A673 (cell line): ENCODE results near the gene SSBP3.

Experiments used
- EZH2 ChIP-seq: fragments of 200-600 bp; sonication (generic); IDR thresholded peaks from 2 replicates; pipeline ENCODE4 v1.6.1; 2017; ENCODE audit warnings: borderline replicate concordance, low read depth, mild to moderate bottlenecking, mixed read lengths, antibody characterized with exemption, low read length; ENCODE audit not compliant: poor library complexity, severe bottlenecking
- TF ChIP-seq, protein P1 (sequence below): fragments of 300-800, 200-600 bp; sonication (generic); conservative IDR thresholded peaks from 2 replicates; pipeline ENCODE4 v1.5.1; 2017; ENCODE audit warnings: low read depth, mild to moderate bottlenecking, antibody characterized with exemption, low read length, moderate library complexity, mixed read lengths

DNA sequence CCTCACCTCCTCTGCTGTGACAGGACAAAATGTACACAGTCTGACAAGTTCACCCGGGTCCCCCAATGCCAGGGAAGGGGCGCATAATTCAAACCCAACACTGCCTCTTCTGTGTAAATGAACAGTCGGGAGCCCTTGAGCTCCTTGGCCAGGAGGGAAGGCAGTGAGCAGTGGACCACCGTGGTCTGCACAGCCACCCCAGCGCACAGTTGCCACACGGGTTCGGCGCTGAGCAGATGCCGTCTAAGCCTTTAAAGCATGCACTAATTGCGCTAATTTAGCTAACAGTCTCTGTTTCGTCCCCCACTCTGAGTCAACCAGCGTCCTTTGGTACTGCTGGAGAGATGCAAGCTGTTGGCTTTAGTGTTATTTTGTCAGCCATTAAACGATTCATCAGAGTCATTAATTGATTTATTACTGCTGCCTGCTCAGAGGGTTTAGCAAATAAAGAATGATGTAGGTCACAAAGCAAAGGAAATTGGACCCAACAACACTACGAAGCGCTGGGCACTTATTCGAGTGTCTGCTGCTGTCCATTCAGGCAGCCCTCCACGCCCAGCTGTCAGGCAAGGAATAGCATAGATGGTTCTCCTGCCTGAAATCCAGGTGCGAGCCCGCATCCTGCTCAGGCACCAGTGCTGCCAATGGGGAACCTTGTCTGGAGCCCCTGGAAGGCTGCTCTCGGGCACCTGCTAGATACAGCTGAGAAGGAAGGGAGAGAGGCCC, 114.8 kb downstream of the SSBP3 start:
- TF ChIP-seq, protein P1, sequence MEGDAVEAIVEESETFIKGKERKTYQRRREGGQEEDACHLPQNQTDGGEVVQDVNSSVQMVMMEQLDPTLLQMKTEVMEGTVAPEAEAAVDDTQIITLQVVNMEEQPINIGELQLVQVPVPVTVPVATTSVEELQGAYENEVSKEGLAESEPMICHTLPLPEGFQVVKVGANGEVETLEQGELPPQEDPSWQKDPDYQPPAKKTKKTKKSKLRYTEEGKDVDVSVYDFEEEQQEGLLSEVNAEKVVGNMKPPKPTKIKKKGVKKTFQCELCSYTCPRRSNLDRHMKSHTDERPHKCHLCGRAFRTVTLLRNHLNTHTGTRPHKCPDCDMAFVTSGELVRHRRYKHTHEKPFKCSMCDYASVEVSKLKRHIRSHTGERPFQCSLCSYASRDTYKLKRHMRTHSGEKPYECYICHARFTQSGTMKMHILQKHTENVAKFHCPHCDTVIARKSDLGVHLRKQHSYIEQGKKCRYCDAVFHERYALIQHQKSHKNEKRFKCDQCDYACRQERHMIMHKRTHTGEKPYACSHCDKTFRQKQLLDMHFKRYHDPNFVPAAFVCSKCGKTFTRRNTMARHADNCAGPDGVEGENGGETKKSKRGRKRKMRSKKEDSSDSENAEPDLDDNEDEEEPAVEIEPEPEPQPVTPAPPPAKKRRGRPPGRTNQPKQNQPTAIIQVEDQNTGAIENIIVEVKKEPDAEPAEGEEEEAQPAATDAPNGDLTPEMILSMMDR: no peak
- TF ChIP-seq EZH2: no peak
